ENCODE measurements around the gene TMEM109.
A peak's percentile ranks its signal among the peaks of the same experiment; 100 is the strongest.

TMEM109 gene

GRCh38 chr11:60912851-60913528 lies 968 bp upstream of the TMEM109 start:
- Mint-ChIP-seq H3K9me3 (no peaks in the 10 kb centered on the region), H3K27ac (peak overlapping the region; percentile 95), H3K27me3 (ENCODE audit: low read depth) (peaks cover 9% of the 10 kb centered on the region), H3K4me3 (peak overlapping the region; percentile 96), H3K4me1 (ENCODE audit: low read depth) (peaks cover 43% of the 10 kb centered on the region), H3K36me3 (ENCODE audit: low read depth) (peaks cover 4% of the 10 kb centered on the region)

GRCh38 chr11:60914633-60915247 lies 782 bp downstream of the TMEM109 start:
- H3K4me1 Mint-ChIP-seq (ENCODE audit: low read depth), result peaks cover 43% of the 10 kb centered on the region
- H3K27me3 Mint-ChIP-seq (ENCODE audit: low read depth), result no peaks in the 10 kb centered on the region
- peak overlapping the region; percentile 96 for H3K4me3 Mint-ChIP-seq

GRCh38 chr11:60915248-60915914 lies 1.4 kb downstream of the TMEM109 start:
- no peaks in the 10 kb centered on the region for H3K27me3 Mint-ChIP-seq (ENCODE audit: low read depth)
- H3K4me1 Mint-ChIP-seq (ENCODE audit: low read depth), result peaks cover 43% of the 10 kb centered on the region
- no peaks in the 10 kb centered on the region for H3K9me3 Mint-ChIP-seq
- H3K27ac Mint-ChIP-seq, result peak overlapping the region; percentile 84
- peak overlapping the region; percentile 96 for H3K4me3 Mint-ChIP-seq
- peaks cover 15% of the 10 kb centered on the region for H3K36me3 Mint-ChIP-seq (ENCODE audit: low read depth)

More at GRCh38 chr11:60914633-60915247, 782 bp downstream of the TMEM109 start:
- Mint-ChIP-seq H3K36me3 (ENCODE audit: low read depth) (peaks cover 10% of the 10 kb centered on the region), H3K27ac (peak overlapping the region; percentile 84), H3K9me3 (no peaks in the 10 kb centered on the region)

GRCh38 chr11:60916669-60917206 lies 2.8 kb downstream of the TMEM109 start:
- H3K27ac Mint-ChIP-seq, result no peak overlapping the region
- H3K36me3 Mint-ChIP-seq (ENCODE audit: low read depth), result peaks cover 23% of the 10 kb centered on the region
- peaks cover 37% of the 10 kb centered on the region for H3K4me1 Mint-ChIP-seq (ENCODE audit: low read depth)

GRCh38 chr11:60917267-60917666 lies 3.3 kb downstream of the TMEM109 start:
- H3K27ac Mint-ChIP-seq, result no peak overlapping the region
- H3K36me3 Mint-ChIP-seq (ENCODE audit: low read depth), result peaks cover 26% of the 10 kb centered on the region
- H3K4me3 Mint-ChIP-seq, result no peak overlapping the region
- H3K9me3 Mint-ChIP-seq, result no peaks in the 10 kb centered on the region
- no peaks in the 10 kb centered on the region for H3K27me3 Mint-ChIP-seq (ENCODE audit: low read depth)
- peaks cover 32% of the 10 kb centered on the region for H3K4me1 Mint-ChIP-seq (ENCODE audit: low read depth)

More at GRCh38 chr11:60916669-60917206, 2.8 kb downstream of the TMEM109 start:
- no peaks in the 10 kb centered on the region for H3K9me3 Mint-ChIP-seq
- peak overlapping the region; percentile 19 for H3K4me3 Mint-ChIP-seq
- H3K27me3 Mint-ChIP-seq (ENCODE audit: low read depth), result no peaks in the 10 kb centered on the region

GRCh38 chr11:60918251-60918938 lies 4.4 kb downstream of the TMEM109 start:
- H3K4me1 Mint-ChIP-seq (ENCODE audit: low read depth), result peaks cover 27% of the 10 kb centered on the region
- no peaks in the 10 kb centered on the region for H3K27me3 Mint-ChIP-seq (ENCODE audit: low read depth)
- no peak overlapping the region for H3K4me3 Mint-ChIP-seq
- H3K27ac Mint-ChIP-seq, result no peak overlapping the region
- H3K9me3 Mint-ChIP-seq, result no peaks in the 10 kb centered on the region
- peaks cover 32% of the 10 kb centered on the region for H3K36me3 Mint-ChIP-seq (ENCODE audit: low read depth)

- peaks cover 1% of the 10 kb centered on the region for H3K27me3 Mint-ChIP-seq (ENCODE audit: low read depth)
- H3K4me1 Mint-ChIP-seq (ENCODE audit: low read depth), result peaks cover 23% of the 10 kb centered on the region
- no peak overlapping the region for H3K4me3 Mint-ChIP-seq
- peaks cover 33% of the 10 kb centered on the region for H3K36me3 Mint-ChIP-seq (ENCODE audit: low read depth)
- no peaks in the 10 kb centered on the region for H3K9me3 Mint-ChIP-seq
- no peak overlapping the region for H3K27ac Mint-ChIP-seq
These were observed 4.9 kb downstream of the TMEM109 start for GRCh38 chr11:60918939-60919265.

- no peak overlapping the region for H3K4me3 Mint-ChIP-seq
- peaks cover 33% of the 10 kb centered on the region for H3K36me3 Mint-ChIP-seq (ENCODE audit: low read depth)
- H3K4me1 Mint-ChIP-seq (ENCODE audit: low read depth), result peaks cover 24% of the 10 kb centered on the region
These were observed 5.4 kb downstream of the TMEM109 start for GRCh38 chr11:60919320-60919719.

GRCh38 chr11:60919956-60920355 lies 6.0 kb downstream of the TMEM109 start:
- no peak overlapping the region for H3K4me3 Mint-ChIP-seq
- H3K36me3 Mint-ChIP-seq (ENCODE audit: low read depth), result peaks cover 33% of the 10 kb centered on the region
- no peaks in the 10 kb centered on the region for H3K9me3 Mint-ChIP-seq
- no peak overlapping the region for H3K27ac Mint-ChIP-seq
- H3K27me3 Mint-ChIP-seq (ENCODE audit: low read depth), result peaks cover 4% of the 10 kb centered on the region
- H3K4me1 Mint-ChIP-seq (ENCODE audit: low read depth), result peaks cover 22% of the 10 kb centered on the region

More at GRCh38 chr11:60919320-60919719, 5.4 kb downstream of the TMEM109 start:
- H3K9me3 Mint-ChIP-seq, result no peaks in the 10 kb centered on the region
- H3K27ac Mint-ChIP-seq, result no peak overlapping the region
- H3K27me3 Mint-ChIP-seq (ENCODE audit: low read depth), result peaks cover 4% of the 10 kb centered on the region

GRCh38 chr11:60921259-60921658 lies 7.3 kb downstream of the TMEM109 start:
- Mint-ChIP-seq H3K4me3 (no peak overlapping the region), H3K27me3 (ENCODE audit: low read depth) (peaks cover 17% of the 10 kb centered on the region)

GRCh38 chr11:60921777-60922335 lies 7.9 kb downstream of the TMEM109 start:
- Mint-ChIP-seq H3K4me3 (no peak overlapping the region), H3K4me1 (ENCODE audit: low read depth) (peaks cover 18% of the 10 kb centered on the region), H3K36me3 (ENCODE audit: low read depth) (peaks cover 31% of the 10 kb centered on the region), H3K9me3 (no peaks in the 10 kb centered on the region), H3K27ac (no peak overlapping the region), H3K27me3 (ENCODE audit: low read depth) (peaks cover 23% of the 10 kb centered on the region)

More at GRCh38 chr11:60921259-60921658, 7.3 kb downstream of the TMEM109 start:
- Mint-ChIP-seq H3K4me1 (ENCODE audit: low read depth) (peaks cover 21% of the 10 kb centered on the region), H3K9me3 (no peaks in the 10 kb centered on the region), H3K27ac (no peak overlapping the region), H3K36me3 (ENCODE audit: low read depth) (peaks cover 31% of the 10 kb centered on the region)

GRCh38 chr11:60922906-60923305 lies 8.9 kb downstream of the TMEM109 start:
- Mint-ChIP-seq H3K4me1 (ENCODE audit: low read depth) (peaks cover 14% of the 10 kb centered on the region), H3K36me3 (ENCODE audit: low read depth) (peaks cover 29% of the 10 kb centered on the region), H3K27ac (no peak overlapping the region), H3K27me3 (ENCODE audit: low read depth) (peaks cover 31% of the 10 kb centered on the region), H3K4me3 (no peak overlapping the region), H3K9me3 (no peaks in the 10 kb centered on the region)

GRCh38 chr11:60923326-60923725 lies 9.4 kb downstream of the TMEM109 start:
- H3K9me3 Mint-ChIP-seq, result no peaks in the 10 kb centered on the region
- H3K4me3 Mint-ChIP-seq, result peak overlapping the region; percentile 42
- no peak overlapping the region for H3K27ac Mint-ChIP-seq
- H3K36me3 Mint-ChIP-seq (ENCODE audit: low read depth), result peaks cover 27% of the 10 kb centered on the region
- H3K27me3 Mint-ChIP-seq (ENCODE audit: low read depth), result peaks cover 31% of the 10 kb centered on the region
- peaks cover 14% of the 10 kb centered on the region for H3K4me1 Mint-ChIP-seq (ENCODE audit: low read depth)

GRCh38 chr11:60923800-60924109 lies 9.8 kb downstream of the TMEM109 start:
- no peak overlapping the region for H3K4me3 Mint-ChIP-seq
- H3K9me3 Mint-ChIP-seq, result no peaks in the 10 kb centered on the region
- H3K4me1 Mint-ChIP-seq (ENCODE audit: low read depth), result peaks cover 14% of the 10 kb centered on the region
- H3K27ac Mint-ChIP-seq, result no peak overlapping the region
- H3K36me3 Mint-ChIP-seq (ENCODE audit: low read depth), result peaks cover 27% of the 10 kb centered on the region
- peaks cover 31% of the 10 kb centered on the region for H3K27me3 Mint-ChIP-seq (ENCODE audit: low read depth)
